ENCODE results near the gene SOX10.
A peak's percentile ranks its signal among the peaks of the same experiment; 100 is the strongest.

The SOX10 gene

DNA sequence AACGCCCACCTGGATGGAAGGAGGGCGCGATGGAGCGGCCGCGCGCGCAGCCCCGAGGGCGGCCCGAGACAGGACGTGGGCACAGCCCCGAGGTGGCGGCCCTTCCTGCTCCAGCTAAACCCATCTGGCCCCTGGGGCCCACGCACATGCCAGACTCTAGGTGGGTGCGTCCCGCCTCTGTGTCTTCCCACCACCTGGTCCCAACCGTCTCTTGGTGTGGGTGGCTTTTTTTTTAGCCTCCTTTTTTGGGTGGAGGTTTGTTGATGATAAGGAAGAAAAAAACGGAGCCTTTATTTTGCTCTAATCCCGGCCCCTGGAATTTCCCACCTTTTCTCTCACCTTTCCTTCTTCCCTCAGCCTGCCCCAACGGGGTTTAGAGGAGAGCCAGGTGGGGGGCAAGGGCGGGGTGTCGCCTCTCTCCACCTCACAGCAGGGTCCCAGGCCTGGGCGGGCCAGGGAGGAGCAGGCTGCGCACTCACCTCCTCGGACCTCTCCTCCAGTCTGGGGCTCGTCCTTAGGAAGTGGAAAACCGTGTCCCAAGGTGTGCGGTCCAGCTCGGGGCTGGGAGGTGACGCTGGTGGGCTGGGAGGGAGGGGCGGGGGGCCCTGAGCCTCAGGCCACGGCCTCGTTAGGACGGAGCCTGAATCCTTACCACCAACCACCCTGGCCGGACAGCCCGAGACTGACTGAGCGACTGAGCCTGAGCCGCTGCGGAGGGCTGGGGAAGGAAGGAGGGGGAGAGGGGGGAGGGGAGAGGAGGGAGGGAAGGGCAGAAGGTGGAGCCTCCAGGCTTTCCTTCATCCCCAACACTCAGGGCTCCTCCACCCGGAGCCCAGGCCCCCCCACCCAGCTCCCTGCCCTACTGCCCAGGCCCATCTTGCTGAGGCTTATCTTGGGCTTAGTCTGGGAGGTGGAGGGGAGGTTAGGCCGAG, at the start of gene SOX10:
TSS of gene SOX10 (minus strand) at position 696 of the 932 bp plus-strand sequence. CDS start 771 bp downstream, outside the sequence.
- no peak for DNase-seq (ENCODE audit: low read depth)
- in situ Hi-C loops (cut with HindIII; ENCODE audit: low sequenced_read_pairs): no loop called here
- TF ChIP-seq, protein P1, sequence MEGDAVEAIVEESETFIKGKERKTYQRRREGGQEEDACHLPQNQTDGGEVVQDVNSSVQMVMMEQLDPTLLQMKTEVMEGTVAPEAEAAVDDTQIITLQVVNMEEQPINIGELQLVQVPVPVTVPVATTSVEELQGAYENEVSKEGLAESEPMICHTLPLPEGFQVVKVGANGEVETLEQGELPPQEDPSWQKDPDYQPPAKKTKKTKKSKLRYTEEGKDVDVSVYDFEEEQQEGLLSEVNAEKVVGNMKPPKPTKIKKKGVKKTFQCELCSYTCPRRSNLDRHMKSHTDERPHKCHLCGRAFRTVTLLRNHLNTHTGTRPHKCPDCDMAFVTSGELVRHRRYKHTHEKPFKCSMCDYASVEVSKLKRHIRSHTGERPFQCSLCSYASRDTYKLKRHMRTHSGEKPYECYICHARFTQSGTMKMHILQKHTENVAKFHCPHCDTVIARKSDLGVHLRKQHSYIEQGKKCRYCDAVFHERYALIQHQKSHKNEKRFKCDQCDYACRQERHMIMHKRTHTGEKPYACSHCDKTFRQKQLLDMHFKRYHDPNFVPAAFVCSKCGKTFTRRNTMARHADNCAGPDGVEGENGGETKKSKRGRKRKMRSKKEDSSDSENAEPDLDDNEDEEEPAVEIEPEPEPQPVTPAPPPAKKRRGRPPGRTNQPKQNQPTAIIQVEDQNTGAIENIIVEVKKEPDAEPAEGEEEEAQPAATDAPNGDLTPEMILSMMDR (IDR thresholded peaks at IDR 0.05; ENCODE audit: low read depth, low read length, missing control alignments): no peak
- H3K4me3 ChIP-seq (ENCODE audit: low read depth, low read length): no peak within 1 kb of the TSS

DNA sequence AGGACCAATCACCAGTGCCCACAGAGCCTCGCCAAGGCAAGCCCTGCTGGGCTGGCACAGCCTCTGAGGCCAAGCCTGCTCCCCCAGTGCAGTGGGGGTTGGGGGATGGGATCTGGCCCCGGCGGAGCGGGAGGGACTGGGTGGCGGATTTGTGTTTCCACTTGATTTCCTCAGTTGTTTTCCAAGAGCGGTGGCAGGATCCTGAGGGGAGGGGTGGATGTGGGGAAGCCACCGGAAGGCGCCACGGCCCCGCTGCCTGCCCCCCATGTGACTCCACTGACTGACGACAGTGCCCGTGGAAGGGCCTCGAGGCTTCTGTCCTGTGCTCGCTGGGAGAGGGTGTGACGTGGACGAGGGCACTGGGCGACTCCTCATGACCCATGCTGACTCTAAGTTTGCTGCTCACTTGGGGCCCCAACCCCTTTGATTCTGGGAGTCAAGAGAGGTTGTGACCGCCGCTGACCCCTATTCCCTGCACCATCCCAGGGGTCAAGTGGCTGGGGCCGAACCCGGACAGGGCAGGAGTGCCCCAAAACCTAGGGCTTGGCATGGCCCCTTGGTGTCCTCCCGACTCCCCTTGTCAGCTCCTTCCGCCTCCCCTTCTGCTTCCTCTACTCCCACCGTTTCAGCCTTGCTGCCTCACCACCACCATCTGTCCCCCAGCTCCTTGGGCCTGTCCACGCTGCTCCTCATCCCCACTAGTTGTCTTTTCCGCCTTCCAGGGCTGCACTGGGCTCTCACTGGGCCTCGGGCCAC, 49.3 kb upstream of the SOX10 start:
- TF ChIP-seq, protein P1 (IDR thresholded peaks at IDR 0.05; ENCODE audit: low read depth, low read length, missing control alignments): no peak
- in situ Hi-C loops (cut with HindIII; ENCODE audit: low sequenced_read_pairs): no loop called here

DNA sequence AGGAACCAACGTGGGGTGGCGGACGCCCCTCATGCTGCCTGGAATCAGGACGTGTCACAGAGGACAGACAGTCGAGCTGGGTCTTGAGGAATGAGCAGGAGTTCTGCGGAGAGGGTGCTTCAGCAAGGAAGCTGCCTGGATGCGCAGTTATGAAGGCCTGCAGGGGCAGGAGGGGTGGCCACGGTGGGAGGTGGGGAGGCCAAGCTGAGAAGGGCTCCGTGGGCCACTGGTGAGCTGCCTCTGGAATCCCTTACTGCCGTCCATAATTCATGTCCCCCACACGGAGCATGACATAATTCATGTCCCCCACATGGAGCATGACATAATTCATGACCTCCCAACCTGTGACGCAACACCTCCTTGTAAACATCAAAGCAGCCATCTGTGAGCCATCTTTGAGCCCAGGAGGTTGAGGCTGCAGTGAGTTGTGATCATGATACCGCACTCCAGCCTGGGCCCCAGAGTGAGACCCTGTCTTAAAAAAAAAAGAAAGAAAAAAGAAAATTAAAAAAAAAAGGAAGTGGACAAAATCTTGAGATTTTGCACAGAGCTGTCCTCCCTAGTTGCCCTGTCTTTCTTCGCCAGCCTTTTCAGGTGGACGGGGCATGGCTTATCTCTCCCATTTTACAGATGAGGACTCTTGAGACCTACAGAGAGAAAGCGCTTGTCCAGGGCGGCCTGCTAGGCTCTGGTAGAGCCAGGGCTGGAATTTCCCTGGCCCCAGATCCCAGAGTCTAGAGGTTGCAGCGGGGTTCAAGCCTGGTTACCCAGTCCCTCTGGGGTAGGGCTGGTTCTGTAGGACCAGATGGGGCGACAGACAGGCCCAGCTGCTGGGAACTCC, 48.5 kb upstream of the SOX10 start:
- DNase-seq (ENCODE audit: low read depth): peak; percentile 50
- in situ Hi-C loops (cut with HindIII; ENCODE audit: low sequenced_read_pairs): no loop called here
- no peak overlapping the region for H3K4me3 ChIP-seq (ENCODE audit: low read depth, low read length)
- TF ChIP-seq, protein P1 (IDR thresholded peaks at IDR 0.05; ENCODE audit: low read depth, low read length, missing control alignments): no peak

More for the DNA sequence above, 49.3 kb upstream of the SOX10 start:
- no peak for DNase-seq (ENCODE audit: low read depth)
- no peak overlapping the region for H3K4me3 ChIP-seq (ENCODE audit: low read depth, low read length)

DNA sequence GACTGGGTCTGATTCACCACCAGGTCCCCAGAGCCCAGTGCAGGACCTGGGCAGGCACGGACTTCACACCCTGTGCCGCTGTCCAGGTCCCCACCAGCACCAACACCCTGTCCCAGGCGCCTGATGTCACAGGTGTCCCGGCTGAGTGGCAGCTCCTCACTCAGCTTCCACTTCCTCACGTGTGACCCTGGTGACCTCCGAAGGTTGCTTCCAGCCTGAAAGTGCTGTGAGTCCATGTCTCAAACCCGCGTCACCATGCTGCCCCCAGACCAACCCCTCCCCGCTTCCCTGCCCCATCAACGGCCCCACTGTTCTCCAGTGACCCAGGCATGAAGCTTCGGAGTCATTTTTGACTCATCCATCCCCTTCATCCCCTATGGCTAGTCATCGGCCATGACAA, 47.1 kb upstream of the SOX10 start:
- TF ChIP-seq, protein P1 (IDR thresholded peaks at IDR 0.05; ENCODE audit: low read depth, low read length, missing control alignments): no peak
- no peak overlapping the region for H3K4me3 ChIP-seq (ENCODE audit: low read depth, low read length)
- no peak for DNase-seq (ENCODE audit: low read depth)
- in situ Hi-C loops (cut with HindIII; ENCODE audit: low sequenced_read_pairs): no loop called here

DNA sequence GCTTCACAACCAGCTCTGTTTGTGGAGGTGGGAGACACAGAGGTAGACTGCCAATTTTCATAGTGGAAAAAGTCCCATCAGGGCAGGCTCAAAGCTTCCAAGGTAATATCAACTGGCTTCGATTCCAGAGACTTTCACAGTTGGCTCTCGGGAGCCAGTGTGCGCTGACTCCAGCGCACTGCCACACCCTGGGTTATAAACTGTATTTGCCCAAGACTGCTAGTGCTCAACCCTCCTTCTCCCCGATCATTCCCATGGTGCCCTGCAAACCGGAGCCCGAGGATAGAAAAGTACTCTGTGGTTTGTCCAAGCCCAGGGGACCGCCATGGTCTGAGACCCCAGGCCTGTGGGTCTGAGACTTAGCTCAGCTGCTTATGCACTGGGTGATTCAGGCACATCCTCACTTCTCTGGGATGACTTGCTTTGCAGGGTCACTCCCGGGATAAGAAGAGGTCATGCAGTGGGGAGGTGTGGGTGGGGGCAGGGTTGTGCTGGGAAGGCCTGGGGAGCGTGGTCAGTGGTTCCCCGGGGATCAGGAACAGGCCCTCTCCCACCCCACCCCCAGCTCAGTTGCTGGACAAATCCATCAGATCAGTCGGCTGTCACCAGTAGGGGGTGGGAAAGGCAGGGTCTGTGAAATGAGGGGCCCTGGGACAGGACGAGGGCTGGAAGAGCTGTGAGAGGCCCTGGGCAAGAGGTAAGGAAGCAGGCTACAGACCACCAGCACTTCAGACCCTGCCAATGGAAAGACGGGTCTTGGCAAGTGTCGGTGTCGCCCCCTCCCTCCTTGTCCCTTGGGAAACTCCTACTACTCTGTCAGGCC, 46.2 kb upstream of the SOX10 start:
- TF ChIP-seq, protein P1 (IDR thresholded peaks at IDR 0.05; ENCODE audit: low read depth, low read length, missing control alignments): peak; percentile 2
- no peak overlapping the region for H3K4me3 ChIP-seq (ENCODE audit: low read depth, low read length)
- no peak for DNase-seq (ENCODE audit: low read depth)
- in situ Hi-C loops (cut with HindIII; ENCODE audit: low sequenced_read_pairs): no loop called here
